Activated B cell treated with CpG ODN at 0.5 μM for 24 hours (primary cell): ENCODE measurements around the gene AKNAD1. TPM values are rescaled to one million over a fixed set of nuclear protein-coding genes. Genes with fewer than 3 reads are reported as not detected.

ENCODE experiments used
- ATAC-seq: fragments of 200-7000 bp; cut with Tn5 transposase; one replicate; pipeline ENCODE4 v1.10.0; 2021; ENCODE audit warnings: low read depth, mild to moderate bottlenecking, moderate library complexity
- CTCF ChIA-PET: fragments of 350-600 bp; sonication (Branson Sonifier 250); formaldehyde crosslinking; loops from one replicate; lab custom pipeline; 2021; ENCODE audit warnings: antibody characterized with exemption; lab: Charles Lee
- POLR2A ChIA-PET: fragments of 350-600 bp; sonication (Branson Sonifier 250); formaldehyde crosslinking; loops from one replicate; lab custom pipeline; 2021; ENCODE audit warnings: antibody characterized with exemption; lab: Charles Lee
- DNase-seq: peaks from one replicate; pipeline ENCODE4 v3.0.0; 2022
- H3K27ac Mint-ChIP-seq: one replicate; pipeline ENCODE4 v1.8.0; 2020; ENCODE audit warnings: mixed read lengths
- H3K27me3 Mint-ChIP-seq: one replicate; pipeline ENCODE4 v1.8.0; 2021; ENCODE audit warnings: mixed read lengths
- H3K36me3 Mint-ChIP-seq: one replicate; pipeline ENCODE4 v1.8.0; 2021; ENCODE audit warnings: low read depth, mixed read lengths
- H3K4me1 Mint-ChIP-seq: one replicate; pipeline ENCODE4 v1.8.0; 2021; ENCODE audit warnings: mixed read lengths
- H3K4me3 Mint-ChIP-seq: one replicate; pipeline ENCODE4 v1.8.0; 2020; ENCODE audit warnings: mild to moderate bottlenecking, mixed read lengths
- H3K9me3 Mint-ChIP-seq: one replicate; pipeline ENCODE4 v1.8.0; 2020; ENCODE audit warnings: mixed read lengths
- intact Hi-C: fragments of 100-400 bp; cut with micrococcal nuclease; formaldehyde crosslinking; loops from one replicate; pipeline ENCODE4 v1.15.1; 2024
- total RNA-seq: library from RNA; stranded (reverse); gene quantifications from 2 replicates; pipeline ENCODE4 v1.2.3, GENCODE V29; 2022
- TF ChIP-seq, protein P1 (sequence below): fragments of 200-600 bp; IDR thresholded peaks from one replicate; pipeline ENCODE4 v1.8.0; 2022; ENCODE audit warnings: antibody characterized with exemption, mild to moderate bottlenecking

Gene AKNAD1
- total RNA-seq, 1 donor from 2014 or later: not detected

DNA sequence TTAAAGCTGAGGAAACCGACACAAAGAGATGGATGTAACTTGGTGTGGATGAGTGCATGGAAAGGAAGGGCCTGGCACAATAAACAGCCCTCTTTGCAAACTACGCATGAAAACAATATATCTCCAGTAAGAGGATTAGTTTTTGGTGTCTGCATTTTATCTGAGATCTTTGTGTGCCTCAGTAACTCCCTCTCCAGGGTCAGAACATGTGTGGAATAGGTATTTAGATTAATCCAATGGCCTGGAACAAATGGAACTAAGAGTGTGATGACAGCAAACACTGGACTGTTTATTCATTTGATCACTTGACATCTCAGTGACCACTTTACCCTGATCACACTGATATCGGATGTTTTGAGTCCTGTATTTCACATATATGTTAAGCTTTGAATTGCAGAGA, 45.3 kb downstream of the AKNAD1 start:
- DNase-seq (no peak), ATAC-seq (no peak)
- POLR2A ChIA-PET: no interaction called here
- TF ChIP-seq, protein P1, sequence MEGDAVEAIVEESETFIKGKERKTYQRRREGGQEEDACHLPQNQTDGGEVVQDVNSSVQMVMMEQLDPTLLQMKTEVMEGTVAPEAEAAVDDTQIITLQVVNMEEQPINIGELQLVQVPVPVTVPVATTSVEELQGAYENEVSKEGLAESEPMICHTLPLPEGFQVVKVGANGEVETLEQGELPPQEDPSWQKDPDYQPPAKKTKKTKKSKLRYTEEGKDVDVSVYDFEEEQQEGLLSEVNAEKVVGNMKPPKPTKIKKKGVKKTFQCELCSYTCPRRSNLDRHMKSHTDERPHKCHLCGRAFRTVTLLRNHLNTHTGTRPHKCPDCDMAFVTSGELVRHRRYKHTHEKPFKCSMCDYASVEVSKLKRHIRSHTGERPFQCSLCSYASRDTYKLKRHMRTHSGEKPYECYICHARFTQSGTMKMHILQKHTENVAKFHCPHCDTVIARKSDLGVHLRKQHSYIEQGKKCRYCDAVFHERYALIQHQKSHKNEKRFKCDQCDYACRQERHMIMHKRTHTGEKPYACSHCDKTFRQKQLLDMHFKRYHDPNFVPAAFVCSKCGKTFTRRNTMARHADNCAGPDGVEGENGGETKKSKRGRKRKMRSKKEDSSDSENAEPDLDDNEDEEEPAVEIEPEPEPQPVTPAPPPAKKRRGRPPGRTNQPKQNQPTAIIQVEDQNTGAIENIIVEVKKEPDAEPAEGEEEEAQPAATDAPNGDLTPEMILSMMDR: no peak
- CTCF ChIA-PET: no interaction called here
- Mint-ChIP-seq H3K4me3 (no peak overlapping the region), H3K36me3 (peaks cover 33% of the 10 kb centered on the region), H3K27ac (no peak overlapping the region), H3K27me3 (no peaks in the 10 kb centered on the region), H3K4me1 (no peaks in the 10 kb centered on the region), H3K9me3 (no peaks in the 10 kb centered on the region)
- intact Hi-C loops: no loop called here

DNA sequence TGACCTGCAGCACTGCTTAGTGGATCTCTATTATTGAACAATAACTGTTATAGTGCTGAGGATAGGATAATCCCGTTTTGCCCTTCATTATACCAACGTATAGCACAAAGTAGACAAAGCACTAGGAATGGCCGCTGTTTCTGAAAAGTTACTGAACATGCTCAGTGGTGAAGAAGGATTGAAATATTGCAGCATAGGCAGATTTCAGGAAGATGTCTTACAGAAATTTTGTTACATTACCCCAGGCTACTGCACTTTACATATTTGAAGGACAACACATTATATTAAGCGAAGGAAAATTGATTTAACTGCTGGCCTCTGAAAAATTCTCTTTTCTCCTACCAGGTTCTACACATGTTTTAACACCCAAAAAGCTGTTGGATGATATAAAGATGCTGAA, 48.5 kb downstream of the AKNAD1 start:
- CTCF ChIA-PET: no interaction called here
- no peak for ATAC-seq
- Mint-ChIP-seq H3K27ac (no peak overlapping the region), H3K4me1 (no peaks in the 10 kb centered on the region), H3K4me3 (no peak overlapping the region), H3K9me3 (no peaks in the 10 kb centered on the region), H3K27me3 (no peaks in the 10 kb centered on the region), H3K36me3 (peaks cover 54% of the 10 kb centered on the region)
- TF ChIP-seq, protein P1: no peak
- intact Hi-C loops: loop anchor here (5.0 kb wide), 1 partner anchor 69 kb away; the partner anchor contains the start of gene GPSM2
- POLR2A ChIA-PET: no interaction called here
- no peak for DNase-seq

DNA sequence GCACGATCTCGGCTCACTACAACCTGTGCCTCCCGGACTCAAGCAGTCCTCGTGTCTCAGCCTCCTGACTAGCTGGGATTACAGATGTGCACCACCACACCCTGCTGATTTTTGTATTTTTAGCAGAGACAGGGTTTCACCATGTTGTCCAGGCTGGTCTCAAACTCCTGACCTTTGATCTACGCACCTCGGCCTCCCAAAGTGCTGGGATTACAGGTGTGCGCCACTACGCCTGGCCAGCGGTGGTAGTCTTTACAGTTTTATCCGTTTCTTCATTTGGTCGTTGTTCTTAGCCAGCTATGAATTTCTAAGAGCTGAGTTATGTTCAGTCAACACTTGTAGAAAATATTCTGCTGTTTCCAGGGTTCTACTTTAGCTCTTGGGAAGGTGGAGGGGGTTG, 53.3 kb downstream of the AKNAD1 start:
- H3K36me3 Mint-ChIP-seq: peaks cover 66% of the 10 kb centered on the region
- no peaks in the 10 kb centered on the region for H3K4me1 Mint-ChIP-seq
- DNase-seq (no peak), ATAC-seq (no peak)
- H3K27ac Mint-ChIP-seq: no peak overlapping the region
- no peak overlapping the region for H3K4me3 Mint-ChIP-seq
- no peaks in the 10 kb centered on the region for H3K9me3 Mint-ChIP-seq
- ChIA-PET CTCF (no interaction called here), POLR2A (no interaction called here)
- intact Hi-C loops: loop anchor here (5.0 kb wide), 1 partner anchor 94 kb away; no protein-coding TSS in a partner anchor
- no peaks in the 10 kb centered on the region for H3K27me3 Mint-ChIP-seq
- TF ChIP-seq, protein P1: no peak

DNA sequence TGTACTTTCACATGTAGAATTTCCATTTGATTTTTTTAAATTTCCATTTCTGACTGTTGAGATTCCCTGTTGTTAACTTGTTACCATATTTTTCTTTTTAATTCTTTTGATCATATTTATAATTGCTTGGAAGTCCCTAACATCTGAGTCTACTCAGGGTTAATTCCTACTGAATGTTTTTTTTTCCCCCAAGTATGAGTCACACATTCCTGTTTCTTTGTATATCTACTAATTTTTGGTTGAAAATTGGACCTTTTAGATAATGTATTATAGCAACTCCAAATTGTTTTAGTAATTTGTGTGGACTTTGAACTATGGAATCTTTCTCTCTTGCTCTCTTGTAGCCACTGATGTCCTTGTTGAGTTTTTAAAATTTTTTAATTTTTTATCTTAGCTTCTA, 55.8 kb downstream of the AKNAD1 start:
- Mint-ChIP-seq H3K27ac (no peak overlapping the region), H3K36me3 (peaks cover 61% of the 10 kb centered on the region), H3K27me3 (no peaks in the 10 kb centered on the region), H3K4me1 (no peaks in the 10 kb centered on the region), H3K9me3 (no peaks in the 10 kb centered on the region), H3K4me3 (no peak overlapping the region)
- ChIA-PET CTCF (no interaction called here), POLR2A (no interaction called here)
- TF ChIP-seq, protein P1: no peak
- DNase-seq (no peak), ATAC-seq (no peak)
- intact Hi-C loops: loop anchor here (5.0 kb wide), 1 partner anchor 96 kb away; no protein-coding TSS in a partner anchor

DNA sequence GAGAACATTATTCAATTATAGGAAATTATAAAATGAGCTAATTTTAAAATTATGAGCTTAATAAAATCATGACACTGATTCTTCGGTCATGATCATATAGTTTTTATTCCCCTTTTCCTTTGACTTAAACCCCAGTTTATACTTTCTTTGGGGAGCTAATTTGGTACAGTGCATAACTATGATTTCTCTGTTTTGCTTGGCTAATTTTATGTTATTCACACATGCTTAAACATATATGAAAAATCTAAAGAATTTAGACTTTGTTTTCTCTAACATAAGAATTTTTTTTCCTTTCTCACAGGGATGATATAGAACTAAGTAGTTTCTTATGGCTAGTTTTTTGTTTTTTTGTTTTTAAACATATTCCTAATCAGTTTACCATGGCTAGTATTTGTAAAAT, 57.9 kb downstream of the AKNAD1 start:
- Mint-ChIP-seq H3K27me3 (no peaks in the 10 kb centered on the region), H3K36me3 (peaks cover 64% of the 10 kb centered on the region), H3K4me1 (no peaks in the 10 kb centered on the region), H3K27ac (no peak overlapping the region), H3K4me3 (no peak overlapping the region), H3K9me3 (no peaks in the 10 kb centered on the region)
- intact Hi-C loops: no loop called here
- CTCF ChIA-PET: no interaction called here
- POLR2A ChIA-PET: no interaction called here
- DNase-seq: no peak
- no peak for ATAC-seq
- TF ChIP-seq, protein P1: no peak
